ENCODE results near the gene PIP5KL1.

The PIP5KL1 gene

DNA sequence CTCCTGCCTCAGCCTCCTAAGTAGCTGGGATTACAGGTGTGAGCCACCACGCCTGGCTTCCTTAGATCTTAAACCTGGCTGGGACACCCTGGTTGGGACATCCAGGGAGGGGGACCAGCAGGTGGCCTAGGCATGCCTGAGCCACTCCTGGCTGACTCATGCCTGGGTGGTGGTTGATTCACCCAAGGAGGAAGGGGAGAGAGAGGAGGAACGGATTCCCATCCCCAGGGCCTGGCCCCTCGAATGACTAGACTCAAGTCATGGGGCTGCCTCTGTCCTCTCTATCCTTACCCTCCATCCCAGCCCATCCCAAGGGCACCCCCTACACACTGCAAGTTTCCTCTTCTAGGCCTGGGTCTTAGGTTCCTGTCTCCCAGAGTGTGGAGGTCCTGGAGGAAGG lies 37.5 kb upstream of the PIP5KL1 start:
- peak; percentile 83 for DNase-seq

DNA sequence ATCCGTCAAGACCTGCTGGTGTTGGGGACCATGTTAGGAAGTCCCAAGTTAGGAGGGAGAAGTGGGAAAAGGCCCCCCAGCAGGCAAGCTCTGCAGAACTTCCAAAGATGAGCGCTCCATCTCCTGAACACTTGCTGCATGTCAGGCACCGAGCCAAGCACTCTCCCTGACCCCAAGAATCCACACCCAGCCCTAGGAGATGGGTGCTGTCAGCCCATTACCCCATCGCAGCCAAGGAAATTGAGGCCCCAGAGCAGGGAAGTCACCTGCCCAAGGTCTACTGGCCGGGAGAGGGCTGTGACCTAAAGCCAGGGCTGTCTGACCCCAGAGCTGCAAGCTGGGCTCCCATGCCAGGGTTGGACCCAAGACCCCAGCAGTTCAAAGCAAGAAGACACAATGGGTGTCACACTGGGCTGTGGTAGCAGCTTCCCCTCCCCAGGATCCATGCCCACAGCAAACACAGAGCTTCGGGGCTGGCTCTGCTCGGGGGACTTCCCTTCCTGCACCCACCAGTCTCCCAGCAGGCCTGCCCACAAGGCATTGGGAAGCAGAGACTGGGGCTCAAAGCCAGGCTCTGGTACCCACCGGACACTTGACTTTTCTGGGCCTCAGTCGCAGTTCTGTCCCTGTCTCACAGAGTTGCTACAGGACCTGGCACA lies 36.7 kb upstream of the PIP5KL1 start:
- DNase-seq, result no peak

DNA sequence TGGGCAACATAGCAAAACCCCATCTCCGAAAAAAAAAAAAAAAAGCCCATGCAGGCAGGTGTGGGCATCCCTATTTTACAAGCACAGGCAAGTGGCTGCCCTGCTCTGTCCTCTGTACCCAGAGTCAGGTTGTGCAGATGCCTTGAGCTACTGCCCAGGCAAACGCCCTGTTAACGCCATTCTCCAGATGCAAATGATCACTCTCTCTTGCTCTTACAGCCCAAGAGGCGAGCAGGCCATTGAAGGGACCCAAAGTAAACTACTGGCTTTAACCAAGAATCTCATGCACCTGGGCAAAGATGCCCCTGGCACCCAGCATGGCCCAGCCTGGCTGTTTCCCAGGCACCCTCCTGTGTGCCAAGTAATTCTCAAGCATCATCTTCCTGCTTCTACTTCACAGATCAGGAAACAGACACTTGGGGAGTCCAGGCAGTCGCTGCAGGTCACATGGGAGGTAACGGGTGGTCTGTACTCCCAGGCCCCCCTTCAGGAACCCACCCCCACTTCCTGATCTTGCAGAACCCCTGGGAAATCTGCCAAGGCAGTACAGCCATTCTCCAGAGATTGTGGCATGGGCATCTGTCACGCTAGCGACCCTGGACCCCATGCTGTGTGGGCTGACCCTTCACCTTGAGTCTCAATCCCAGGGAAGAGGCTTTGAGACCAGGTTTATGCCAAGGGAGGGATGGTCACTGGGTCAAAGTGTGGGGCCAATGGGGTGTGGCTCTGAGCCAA lies 36.0 kb upstream of the PIP5KL1 start:
- no peak for DNase-seq

DNA sequence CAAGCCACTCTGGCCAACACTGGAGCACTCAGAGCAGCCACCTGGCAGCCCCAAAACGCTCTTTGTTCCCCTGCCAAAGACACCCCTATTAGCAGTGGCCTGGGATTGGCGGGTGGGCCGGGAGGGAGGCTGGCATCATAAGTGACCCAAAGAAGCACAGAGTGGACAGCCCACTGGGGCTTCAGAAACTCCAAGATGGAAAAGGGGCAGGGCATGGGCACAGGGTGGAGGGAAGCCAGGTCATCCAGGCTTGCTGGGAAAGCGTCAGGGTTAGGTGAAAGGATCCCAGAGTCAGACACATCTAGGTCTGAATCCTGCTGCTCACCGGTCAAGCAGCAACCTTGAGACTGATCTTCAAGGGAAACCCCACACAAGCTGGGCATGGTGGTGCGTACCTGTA lies 35.4 kb upstream of the PIP5KL1 start:
- no peak for DNase-seq

DNA sequence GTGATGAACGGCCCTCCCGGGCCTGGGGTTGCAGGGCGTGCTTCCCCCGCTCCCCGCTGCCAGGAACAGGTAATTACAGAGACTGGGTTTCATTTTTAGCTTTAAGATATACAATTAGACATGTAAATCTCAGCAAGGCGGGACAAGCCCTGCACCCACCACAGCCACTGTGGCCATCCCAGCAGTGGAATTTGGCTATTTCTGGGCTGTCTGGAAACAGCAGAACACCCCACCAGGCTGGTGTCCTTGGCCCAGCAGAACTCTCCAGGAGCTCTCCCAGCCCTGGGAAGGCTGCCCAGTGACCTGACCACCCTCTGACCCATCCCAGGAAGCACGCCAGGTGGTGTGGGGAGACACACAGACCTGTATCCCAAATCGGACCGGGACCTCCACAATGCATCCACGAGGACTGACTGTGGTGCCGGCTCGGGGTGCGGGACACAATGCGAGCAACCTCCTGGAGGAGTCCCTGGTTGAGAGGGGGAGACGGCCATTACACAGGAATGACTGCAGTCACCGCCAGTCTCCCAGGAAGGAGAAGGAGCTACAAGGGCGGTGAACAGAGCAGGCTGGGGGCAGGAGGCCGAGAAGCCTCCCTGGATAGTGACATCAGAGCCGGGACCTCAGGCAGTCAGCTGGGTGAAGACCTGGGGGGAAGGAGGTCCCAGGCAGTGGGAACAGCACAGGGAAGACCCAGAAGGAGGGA lies 32.9 kb upstream of the PIP5KL1 start:
- no peak for DNase-seq

DNA sequence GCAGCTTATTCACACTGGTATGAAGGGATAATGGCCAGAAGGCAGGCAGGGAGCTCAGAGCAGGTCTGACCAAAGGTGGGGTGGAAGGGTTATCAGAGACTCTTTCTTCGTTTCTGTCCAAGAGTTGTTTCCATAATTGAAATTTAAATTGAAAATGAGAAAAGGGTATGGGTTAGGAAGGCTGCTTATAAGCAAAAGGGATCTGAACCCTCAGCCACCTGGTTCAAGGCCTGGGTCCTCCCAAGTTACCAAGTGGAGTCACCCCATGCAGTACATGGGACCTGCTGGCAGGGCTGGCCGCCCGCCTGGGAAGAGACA lies 32.4 kb upstream of the PIP5KL1 start:
- no peak for DNase-seq

DNA sequence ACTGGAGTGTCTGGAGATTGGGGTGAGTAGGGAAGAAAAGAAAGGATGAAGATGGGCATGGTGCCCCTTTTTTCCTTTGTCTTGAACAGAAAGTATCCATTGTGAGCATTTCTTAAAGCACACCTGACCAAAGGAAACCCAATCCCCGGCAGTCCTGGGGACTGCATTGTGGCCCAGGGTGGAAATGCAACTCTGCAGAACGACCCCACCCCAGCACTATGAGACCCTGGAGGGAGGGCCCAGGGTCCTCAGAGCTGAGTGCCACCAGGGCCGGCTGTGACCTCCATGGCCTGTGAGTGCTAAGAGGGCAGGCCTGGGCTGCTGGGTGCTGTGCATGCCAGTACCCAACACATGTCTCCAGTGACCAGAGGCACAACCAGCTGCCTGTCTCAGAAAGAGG lies 31.7 kb upstream of the PIP5KL1 start:
- no peak for DNase-seq

DNA sequence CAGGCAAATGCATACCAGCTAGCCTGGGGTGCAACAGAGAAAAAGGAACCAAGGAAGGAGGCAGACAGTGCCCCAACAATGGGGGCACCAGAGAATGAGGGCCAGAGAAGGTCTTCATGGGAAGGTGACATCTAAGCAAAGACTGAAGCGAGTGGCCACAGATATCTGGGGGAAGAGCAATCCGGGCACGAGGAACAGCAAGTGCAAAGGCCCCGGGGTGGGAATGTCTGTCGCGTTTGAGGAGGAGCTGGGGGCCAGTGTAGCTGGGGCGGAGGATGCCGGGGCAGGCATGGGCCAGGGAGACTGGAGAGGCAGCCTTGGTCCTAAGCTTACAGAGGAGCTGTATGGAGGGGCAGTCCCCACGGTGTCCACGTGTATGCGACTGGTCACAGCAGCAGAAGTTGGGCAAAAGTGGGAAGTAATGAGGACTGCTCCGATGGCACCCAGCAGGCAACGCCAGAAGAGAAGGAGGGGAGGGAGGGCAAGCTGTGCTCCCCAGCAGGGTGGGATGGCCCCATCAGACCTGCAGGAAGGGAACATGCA lies 31.1 kb upstream of the PIP5KL1 start:
- DNase-seq, result no peak

DNA sequence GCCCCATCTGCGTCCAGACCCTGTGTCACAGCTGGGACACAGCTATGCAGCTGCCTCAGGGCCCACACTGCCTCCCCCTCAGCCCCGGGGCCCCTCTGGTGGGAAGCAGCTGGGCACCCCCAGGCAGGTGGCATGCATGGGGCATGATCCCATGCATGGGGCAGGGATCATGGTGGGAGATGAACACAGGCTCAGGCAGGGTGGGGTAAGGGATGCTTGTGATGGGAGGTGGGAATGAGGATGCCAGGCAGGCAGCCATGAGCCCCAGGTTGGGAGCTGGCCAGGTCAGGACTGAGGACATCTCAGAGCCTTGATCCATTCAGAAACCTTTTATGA lies 30.5 kb upstream of the PIP5KL1 start:
- no peak for DNase-seq

DNA sequence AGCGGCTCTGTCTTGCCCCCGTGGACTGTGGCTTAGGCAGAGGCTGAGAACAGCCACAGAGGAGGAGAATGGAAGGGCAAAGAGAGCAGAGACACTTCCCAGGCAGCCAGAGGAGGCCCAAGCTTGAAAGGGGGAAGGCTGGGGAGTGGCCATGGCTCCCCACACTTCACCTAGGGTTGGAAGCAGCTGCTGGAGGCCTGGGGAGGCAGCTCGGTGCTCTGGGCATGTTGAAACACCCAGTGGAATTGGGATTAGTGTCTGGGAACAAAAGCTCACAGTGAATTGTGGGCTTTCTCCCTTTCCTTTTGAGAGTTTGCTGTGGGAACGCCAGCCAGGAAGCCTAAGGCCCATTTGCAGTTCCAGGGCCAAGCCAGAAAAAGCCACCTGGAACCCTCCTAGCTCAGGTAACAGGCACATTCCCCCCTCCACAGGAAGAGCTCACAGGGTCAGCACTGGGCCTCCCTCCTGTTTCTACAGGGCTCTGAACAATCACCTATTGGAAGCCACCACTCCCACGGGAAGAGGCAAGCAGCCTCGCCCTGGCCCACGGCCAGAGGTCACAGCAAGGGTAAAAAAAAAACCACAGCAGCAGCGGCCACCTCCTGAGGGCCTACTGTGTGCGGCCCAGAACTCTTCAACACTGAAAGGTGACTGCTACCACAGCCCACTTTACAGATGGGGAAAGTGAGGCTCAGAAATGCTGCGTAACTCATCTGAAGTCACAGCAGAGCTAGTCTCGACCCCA lies 30.0 kb upstream of the PIP5KL1 start:
- no peak for DNase-seq

DNA sequence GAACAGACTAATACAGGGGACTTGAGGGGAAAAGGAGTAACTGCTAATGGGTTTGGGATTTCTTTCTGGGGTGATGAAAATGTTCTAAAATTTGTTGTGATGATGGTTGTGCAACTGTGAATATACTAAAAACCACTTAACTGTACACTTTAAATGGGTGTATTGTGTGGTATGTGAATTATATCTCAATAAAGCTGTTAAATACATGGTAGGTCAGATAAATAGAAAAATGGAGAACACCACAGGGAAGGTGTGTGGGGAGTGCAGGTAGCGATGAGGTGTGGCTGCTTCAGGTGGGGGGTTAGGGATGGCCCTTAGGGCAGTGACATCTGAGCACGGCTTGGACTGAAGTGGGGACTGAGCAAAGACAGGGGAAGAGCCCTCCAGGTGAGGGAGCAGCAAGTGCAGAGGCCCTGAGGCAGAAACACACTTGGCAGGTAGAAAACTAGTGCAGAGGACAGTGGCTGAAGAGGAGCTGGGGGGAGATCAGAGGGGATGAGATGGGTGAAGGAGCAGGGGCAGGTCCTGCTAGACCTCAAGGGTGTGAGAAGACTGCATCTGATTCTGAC lies 29.3 kb upstream of the PIP5KL1 start:
- DNase-seq, result no peak

DNA sequence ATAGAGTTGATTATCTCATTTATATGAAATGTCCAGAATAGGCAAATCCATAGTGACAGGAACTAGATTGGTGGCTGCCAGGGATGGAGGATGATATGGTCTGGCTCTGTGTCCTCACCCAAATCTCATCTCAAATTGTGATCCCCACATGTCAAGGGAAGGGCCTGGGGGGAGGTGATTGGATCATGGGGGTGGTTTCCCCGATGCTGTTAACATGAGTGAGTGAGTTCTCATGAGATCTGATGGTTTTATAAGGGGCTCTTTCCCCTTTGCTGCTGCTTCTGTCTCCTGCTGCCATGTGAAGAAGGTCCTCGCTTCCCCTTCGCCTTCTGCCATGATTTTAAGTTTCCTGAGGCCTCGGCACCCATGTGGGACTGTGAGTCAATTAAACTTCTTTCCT lies 28.8 kb upstream of the PIP5KL1 start:
- no peak for DNase-seq

DNA sequence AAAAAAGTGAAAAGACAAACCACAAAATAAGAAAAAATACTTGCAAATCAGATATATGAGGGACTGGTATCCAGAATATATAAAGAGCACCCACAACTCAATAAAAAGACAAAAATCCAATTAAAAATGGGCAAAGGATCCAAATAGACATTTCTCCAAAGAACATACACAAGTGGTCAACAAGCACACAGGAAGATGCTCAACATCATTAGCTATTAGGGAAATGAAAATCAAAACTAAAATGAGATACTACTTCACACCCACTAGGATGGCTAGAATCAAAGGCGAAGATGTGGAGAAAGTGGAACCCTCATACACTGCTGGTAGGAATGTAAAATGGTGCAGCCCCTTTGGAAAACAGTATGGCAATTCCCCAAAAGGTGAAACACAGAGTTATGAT lies 28.2 kb upstream of the PIP5KL1 start:
- DNase-seq, result no peak

DNA sequence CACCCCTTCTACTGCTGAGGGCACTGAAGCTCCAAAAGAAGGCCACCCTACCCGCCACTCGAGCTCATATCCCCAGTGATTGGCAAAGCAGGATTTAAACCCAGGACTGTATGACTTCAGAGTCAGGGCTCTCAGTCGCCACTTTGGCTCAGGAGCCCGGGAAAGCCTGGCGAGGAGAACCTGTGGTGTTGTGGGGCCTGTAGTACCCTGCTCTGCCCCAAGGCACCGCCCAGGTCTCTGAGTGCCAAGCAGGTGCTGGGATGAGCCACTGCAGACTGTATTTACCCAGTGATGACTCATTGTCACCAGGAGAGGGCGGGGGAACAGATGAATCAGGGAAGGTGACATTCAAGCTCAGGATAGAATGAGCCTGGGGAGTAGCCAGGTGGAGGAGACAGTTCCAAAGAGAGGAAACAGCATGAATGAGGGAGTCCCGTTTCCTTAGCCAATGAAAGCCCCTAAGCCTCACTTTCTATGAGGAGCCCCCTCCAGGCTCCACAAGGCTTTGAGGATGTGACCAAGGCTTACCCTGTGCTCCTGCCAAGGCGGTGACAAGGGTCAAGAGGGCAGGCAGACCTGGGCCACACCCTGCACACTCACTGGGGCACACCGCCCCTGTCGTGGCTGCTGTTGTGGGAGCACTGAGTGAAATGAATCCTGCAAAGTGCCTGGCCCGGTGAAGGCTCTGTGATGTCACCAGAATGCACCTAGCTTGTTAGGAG lies 24.9 kb upstream of the PIP5KL1 start:
- DNase-seq, result peak; percentile 95

DNA sequence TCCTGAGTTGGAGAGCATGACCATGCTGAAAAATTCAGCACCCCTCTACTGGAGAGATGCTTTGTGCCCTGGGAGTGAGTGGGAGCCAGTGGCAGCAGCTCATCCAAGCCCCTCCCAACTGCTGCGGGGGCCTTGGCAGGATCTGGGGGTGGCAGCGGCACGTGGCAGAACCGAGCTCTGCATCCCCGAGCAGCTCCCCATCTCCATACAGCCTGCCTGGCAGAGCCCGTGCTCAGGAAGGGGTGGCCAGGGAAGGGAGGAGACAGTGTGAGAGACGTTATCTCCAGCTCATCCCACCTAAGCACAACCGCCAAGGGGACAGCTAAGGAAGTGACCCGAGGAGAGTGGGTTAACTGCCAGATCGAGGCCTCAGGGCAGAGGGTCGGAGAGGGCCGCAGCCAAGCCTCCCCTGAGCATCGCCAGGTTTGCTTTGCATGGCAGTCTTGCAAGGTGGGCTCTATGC lies 24.3 kb upstream of the PIP5KL1 start:
- DNase-seq, result no peak

DNA sequence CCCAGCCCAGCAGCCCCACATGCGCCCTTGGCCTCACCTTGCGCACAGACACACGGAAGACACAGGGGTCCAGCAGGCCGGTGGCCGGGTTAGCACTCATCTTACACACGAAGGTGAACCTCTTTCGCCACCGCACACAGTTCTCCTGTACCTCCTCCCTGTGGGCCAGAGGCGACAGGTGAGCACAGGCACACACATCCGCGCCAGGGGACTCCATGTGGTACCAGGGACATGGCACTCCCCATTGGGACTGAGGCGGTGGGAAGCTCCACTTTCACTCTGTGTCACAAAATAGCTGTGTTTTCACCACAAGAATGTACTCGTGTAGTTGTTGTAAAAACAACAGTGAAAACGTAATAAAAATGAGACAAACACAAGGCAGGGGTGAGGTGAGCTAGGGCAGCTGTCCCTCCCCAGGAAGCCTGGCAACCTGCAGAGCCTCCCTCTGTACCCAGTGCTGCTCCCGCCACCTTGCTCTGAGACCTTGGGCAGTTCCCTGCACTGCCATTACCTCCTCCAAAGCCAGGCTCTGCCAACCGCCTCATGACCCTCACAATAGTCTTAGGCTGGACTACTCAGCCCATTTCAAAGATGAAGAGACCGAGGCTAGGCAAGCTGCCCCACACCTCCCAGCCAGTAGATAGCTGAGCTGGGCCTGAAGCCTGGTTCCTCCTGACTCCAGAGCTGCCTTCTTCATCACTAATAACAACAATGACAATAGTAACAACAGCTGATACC lies 23.4 kb upstream of the PIP5KL1 start:
- no peak for DNase-seq

DNA sequence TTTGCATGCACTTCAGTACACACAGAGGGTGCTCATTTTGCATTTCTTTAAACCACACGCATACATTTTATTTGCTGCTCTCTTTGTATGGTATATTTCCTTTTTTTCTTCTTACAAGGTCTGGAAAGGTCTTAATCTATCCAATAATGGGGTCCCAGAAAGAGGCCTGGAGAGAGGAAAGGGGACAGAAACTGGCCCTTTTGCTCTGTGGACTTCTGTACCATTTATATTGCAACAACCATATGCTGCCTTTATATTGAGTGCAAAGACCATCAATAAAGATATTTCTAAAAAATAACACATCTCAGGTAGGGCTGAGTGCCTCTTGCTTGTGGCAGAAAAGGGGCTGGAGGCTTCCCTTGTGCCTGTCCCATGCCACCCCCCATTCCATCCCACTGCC lies 22.6 kb upstream of the PIP5KL1 start:
- DNase-seq, result no peak

DNA sequence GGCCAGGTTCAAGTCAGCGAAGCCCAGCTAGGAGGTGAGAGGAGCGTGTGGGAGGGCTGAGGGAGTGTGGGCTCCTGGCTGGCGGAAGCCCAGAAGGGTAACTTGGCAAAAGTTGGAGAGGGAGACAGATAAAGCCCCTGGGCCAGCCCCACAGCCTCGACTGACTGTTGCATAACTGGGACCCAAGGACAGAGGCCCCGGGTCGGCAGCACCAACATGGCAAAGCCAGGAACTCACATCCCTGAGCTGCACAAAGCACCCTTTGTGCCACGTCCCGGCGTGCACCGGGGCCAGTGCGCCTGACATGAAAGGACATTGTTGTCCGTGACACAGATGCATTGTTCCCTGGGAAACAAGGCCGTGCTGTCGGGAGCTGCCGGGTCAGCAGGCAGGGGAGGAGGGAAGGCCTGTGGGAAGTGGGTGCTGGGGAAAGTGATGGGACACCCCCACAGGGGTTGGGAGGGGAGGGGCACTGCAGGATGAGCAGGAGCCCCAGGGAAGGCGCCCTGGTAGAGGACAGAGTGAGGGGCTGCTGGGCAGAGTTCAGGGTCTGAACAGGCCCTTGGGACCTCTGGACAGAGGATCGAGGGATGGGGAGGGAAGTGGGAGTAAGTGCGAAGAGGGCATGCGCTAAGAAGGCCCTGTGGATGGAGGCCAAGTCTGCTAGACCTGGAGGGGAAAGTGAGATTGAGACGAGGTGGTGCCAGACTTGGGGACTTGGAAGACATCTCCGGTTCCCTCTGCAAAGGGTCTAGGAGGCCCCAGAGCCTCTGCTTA lies 20.1 kb upstream of the PIP5KL1 start:
- DNase-seq, result no peak

DNA sequence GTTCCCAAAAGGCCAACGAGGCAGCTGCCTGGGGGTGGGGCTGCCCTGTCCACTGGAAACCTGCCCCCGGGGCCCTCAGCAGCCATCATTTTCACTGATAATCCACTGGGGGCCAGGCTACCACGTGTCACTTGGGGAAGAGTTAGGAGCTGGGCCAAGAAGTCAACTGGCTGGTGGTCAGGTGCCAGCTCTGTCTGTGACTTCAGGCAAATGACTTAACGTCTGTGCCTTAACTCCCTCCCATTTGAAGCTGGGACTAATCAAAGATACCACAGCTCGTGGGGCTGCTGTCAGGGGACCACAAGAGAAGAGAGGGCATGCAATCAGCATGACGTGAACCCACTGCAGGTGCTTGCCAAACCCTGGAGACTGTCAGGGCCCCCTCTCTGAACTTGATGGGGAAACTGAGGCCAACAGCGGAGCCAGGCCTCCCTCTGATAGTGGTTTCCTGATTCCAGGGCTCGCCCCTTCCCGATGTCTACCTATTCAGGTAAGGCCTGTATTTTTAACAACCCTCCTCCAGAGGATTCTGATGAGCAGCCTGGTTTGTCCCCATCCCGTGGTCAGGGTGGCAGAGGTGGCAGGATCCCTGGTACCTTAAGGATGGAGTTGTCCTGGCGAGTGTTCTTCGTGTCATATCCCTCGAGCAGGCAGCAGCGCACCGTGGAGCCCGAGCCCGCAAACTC lies 19.4 kb upstream of the PIP5KL1 start:
- no peak for DNase-seq

Measured in activated effector memory CD4-positive, alpha-beta T cell treated with anti-CD3 and anti-CD28 coated beads, Interleukin-2, amount 50 U/mL, for 16 hours (primary cell).